SK-N-SH (cell line): Measurements from ENCODE around the gene GRK5.

ENCODE experiments used
- CTCF ChIP-seq: fragments of 200-600 bp; sonication (generic); IDR thresholded peaks from 2 replicates; pipeline ENCODE4 v1.6.1; 2017; ENCODE audit warnings: antibody characterized with exemption, mild to moderate bottlenecking, moderate library complexity
- EZH2phosphoT487 ChIP-seq: fragments of 200-600 bp; sonication (generic); IDR thresholded peaks from 2 replicates; pipeline ENCODE4 v1.6.1; 2017; ENCODE audit warnings: low read depth, mixed run types, mild to moderate bottlenecking, antibody characterized with exemption, moderate library complexity, borderline replicate concordance
- POLR2AphosphoS5 ChIP-seq: IDR thresholded peaks from 2 replicates; pipeline ENCODE4 v1.6.1; 2012; ENCODE audit warnings: low read depth, low read length
- RXRA ChIP-seq: IDR thresholded peaks from 2 replicates; pipeline ENCODE4 v1.4.0; 2012; ENCODE audit warnings: low read depth, mild to moderate bottlenecking, borderline replicate concordance
- SMC3 ChIP-seq: IDR thresholded peaks from 2 replicates; pipeline ENCODE4 v1.6.1; 2012; ENCODE audit warnings: low read depth, low read length, improper control_type of control experiment

GRCh38 chr10:119302591-119303253, 95.4 kb downstream of the GRK5 start:
- TF ChIP-seq CTCF = no peak
- no peak for TF ChIP-seq POLR2AphosphoS5
- TF ChIP-seq SMC3 = no peak
- no peak for TF ChIP-seq EZH2phosphoT487
- TF ChIP-seq RXRA = no peak
